ENCODE data around the gene COBL.

COBL gene

GRCh38 chr7:51090411-51090810 is 226.2 kb downstream of the COBL start:
- no peak for DNase-seq (ENCODE audit: low read depth)
- no peak overlapping the region for H3K4me3 ChIP-seq (ENCODE audit: low read length)
- TF ChIP-seq CTCF (conservative IDR thresholded peaks at IDR 0.05; ENCODE audit: low read length), result no peak

- no peak for TF ChIP-seq CTCF (conservative IDR thresholded peaks at IDR 0.05; ENCODE audit: low read length)
- no peak overlapping the region for H3K4me3 ChIP-seq (ENCODE audit: low read length)
- DNase-seq (ENCODE audit: low read depth), result no peak
These were observed 231.4 kb downstream of the COBL start for GRCh38 chr7:51085034-51085692.

GRCh38 chr7:51084121-51084520 is 232.5 kb downstream of the COBL start:
- TF ChIP-seq CTCF (conservative IDR thresholded peaks at IDR 0.05; ENCODE audit: low read length), result no peak
- H3K4me3 ChIP-seq (ENCODE audit: low read length), result no peak overlapping the region
- DNase-seq (ENCODE audit: low read depth), result no peak

GRCh38 chr7:51082940-51083533 is 233.6 kb downstream of the COBL start:
- no peak for TF ChIP-seq CTCF (conservative IDR thresholded peaks at IDR 0.05; ENCODE audit: low read length)
- no peak overlapping the region for H3K4me3 ChIP-seq (ENCODE audit: low read length)
- no peak for DNase-seq (ENCODE audit: low read depth)

- TF ChIP-seq CTCF (conservative IDR thresholded peaks at IDR 0.05; ENCODE audit: low read length), result no peak
- no peak overlapping the region for H3K4me3 ChIP-seq (ENCODE audit: low read length)
- DNase-seq (ENCODE audit: low read depth), result no peak
These were observed 234.3 kb downstream of the COBL start for GRCh38 chr7:51082096-51082840.

- TF ChIP-seq CTCF (conservative IDR thresholded peaks at IDR 0.05; ENCODE audit: low read length), result no peak
- H3K4me3 ChIP-seq (ENCODE audit: low read length), result no peak overlapping the region
- DNase-seq (ENCODE audit: low read depth), result no peak
These were observed 235.2 kb downstream of the COBL start for GRCh38 chr7:51081270-51081890.
